Measurements from ENCODE around the gene OCA2.

The OCA2 gene

GRCh38 chr15:28118531-28118930 is 19.4 kb upstream of the OCA2 start:
- no peak for DNase-seq

DNA sequence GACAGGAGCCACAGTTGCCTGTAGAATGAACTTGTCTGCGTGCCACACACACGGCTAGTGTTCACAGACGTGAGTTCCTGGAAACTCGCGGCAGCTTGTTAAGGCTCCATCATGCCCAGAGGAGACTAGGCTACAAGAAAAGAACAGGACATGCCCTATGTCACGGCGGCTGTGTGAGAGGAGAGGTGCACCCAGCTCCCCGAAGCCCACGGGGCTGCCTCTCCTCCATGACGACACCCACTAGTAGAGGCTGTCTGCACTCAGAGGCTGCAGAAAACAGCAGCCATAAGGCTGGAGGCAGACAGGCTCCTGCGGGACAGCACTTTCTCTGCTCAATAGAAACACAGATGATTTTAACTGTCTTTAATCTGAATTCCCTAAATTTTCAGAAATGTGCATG is 19.0 kb upstream of the OCA2 start:
- DNase-seq, result no peak

DNA sequence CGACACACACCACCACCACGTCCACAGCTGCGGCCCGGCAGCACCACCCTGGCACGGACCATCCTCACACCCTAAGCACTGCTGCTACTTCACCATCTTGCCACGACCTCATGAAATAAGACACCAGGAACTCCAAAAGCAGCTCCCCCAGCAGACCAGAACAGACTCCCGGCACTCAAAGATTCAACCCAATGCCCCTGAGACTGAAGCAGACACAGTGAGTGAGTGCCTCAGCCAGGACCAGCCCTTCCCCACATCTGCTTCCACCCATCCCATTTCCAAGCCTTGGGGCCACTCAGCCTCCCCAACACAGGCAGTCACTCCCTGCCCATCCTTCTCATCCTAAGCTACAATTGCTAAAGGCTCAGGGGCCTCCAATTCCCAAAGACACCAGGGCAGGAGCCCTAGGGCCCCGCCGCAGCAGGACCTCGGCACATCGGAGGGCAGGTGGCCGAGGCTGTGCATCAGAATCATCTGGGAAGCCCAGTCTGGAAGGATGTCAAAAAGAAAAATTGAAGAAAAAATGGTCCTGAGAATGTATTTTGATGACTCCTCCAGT is 18.4 kb upstream of the OCA2 start:
- DNase-seq, result no peak

DNA sequence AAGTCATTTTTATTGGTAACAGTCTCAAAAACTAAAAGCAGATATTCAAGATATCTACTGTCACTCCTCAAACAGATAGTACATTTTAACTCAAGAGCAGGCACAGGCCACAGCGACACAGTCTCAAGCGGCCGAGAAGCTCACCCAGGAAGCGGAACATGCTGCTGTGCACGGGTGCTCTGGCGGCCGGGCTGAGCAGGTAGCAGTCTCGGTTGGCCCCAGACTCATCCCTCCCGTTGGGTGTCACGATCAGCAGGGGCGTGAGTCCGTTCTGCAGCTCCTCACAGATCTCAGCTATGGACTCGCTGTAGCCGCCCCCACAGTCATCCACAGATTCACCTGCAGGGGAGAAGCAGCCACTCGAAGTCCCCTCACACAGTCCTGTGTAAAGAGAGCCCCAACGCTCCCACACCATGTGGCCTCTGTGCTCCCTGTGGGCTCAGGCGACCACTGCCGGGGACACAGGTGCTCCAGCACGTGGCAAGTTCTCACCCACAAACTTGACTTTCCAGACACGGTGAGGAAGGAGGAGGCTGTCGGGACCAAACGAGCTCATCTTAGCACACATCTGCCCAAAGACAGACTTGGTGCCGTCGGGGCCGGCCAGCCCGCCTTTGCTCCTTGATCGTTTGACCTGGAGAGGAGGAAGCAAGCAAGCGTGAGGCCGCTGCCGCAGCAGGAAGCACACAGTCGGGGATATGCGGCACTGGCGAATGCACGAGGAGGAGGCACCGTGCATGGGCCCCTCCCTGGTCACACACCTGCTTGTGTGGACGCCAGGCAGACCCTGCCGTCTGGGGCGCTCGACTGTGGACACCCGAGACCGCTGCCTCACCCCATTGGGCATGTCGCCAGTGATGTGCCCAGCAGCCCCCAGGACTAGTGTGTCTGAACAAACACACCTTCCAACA is 17.7 kb upstream of the OCA2 start:
- DNase-seq, result no peak

GRCh38 chr15:28115871-28116270 is 16.8 kb upstream of the OCA2 start:
- DNase-seq, result no peak

- DNase-seq, result no peak
These were observed 15.9 kb upstream of the OCA2 start for GRCh38 chr15:28114721-28115622.

DNA sequence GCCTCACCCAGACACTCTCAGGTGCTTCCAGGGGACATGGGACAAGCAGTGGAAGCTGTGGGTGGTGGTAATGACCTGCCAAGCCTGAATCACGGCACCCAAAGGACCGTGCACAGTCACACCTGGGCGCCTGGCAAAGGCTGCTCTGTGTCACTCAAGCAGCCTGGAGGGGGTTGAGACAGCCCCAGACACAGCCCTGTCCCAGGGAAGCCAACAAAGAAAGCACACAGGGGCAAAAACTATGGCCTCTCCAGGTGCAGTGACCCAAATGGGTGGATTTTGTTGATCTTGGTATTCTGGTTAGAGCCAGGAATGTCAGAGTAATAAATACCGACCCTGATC is 15.0 kb upstream of the OCA2 start:
- no peak for DNase-seq

DNA sequence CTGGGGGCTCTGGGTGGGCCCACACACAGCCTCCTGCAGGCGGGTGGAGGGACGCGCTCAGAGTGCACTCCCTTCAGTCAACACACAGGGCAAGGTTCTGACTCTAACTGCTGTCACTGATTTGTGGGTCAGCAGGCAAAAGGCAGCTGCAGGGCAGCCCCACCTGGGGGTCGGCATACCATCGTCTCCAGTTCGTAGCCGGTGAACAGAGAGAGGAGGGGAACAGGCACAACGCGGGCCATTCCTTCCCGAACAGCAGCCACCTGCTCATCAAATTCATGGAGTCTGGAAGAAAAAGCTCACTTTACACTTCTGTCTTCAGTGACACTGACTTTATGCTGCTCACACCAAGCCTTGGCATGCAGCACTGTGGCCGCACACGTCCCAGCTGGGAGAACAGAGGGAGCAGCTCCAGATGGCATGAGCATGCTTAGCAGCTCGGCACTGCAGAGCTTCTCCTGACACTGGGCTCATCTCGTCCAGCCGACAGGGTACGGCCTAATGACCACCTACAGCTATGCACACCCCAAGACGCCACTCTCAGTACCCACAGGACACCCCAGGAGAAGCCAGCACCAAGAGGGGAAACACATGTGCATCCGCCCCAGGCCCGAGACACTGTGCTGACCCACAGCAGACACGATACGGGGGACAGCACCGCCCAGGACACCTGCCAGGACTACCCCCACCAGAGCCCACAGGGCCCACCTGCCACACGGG is 14.4 kb upstream of the OCA2 start:
- DNase-seq, result peak in 1 of 14 donors; percentile 65

- DNase-seq, result no peak
These were observed 13.8 kb upstream of the OCA2 start for GRCh38 chr15:28112962-28113361.

DNA sequence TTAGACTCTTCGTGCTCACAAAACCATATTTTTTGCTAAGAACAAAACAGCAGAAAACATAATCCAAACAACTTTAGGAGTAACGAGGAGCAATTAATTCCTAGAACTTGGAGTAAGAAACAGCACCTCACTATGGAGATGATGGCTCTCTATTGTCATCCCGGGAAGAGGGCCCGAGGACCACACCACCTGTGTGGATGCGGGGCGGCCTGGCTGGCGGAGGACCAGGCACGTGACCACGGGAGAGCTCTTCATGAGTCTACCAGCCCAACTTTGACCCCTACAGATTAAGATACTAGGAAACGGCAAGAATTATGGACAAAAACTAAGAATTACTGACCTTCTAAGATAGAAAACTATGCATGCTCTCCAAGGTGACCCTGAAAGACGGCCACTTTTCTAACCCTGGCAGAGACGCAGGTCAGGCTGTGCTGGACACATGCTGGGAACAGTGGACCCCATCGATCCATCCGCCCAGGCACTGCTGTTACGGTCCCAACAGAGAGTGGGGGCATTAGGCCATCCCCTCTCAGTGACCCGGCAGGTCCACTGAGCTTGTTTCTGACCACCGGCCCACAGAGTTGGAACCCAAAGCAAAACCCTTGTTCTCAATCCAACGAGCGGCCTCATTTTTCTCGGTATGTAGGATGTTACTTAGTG is 13.1 kb upstream of the OCA2 start:
- DNase-seq, result no peak

DNA sequence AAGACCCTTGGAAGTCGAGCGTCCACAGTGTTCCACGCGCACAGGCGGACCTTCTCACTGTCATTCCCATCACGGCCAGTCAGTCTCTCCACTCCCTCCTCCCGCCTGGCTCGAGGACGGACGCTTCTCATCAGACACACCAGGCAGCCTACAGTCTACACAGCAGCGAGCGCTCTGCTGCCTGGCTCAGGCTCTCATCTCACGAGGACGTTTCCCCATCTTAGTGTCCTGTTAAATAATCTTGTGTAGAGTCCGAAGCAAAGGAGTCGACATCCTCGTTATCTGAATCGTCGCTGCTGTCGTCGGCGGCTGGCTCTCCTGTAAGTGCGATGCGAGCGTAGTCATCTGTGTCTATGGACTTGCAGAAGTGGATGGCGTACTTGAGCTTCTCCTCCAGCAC is 12.4 kb upstream of the OCA2 start:
- no peak for DNase-seq

GRCh38 chr15:28110481-28110881 is 11.4 kb upstream of the OCA2 start:
- DNase-seq, result peak in 1 of 14 donors; percentile 71

DNA sequence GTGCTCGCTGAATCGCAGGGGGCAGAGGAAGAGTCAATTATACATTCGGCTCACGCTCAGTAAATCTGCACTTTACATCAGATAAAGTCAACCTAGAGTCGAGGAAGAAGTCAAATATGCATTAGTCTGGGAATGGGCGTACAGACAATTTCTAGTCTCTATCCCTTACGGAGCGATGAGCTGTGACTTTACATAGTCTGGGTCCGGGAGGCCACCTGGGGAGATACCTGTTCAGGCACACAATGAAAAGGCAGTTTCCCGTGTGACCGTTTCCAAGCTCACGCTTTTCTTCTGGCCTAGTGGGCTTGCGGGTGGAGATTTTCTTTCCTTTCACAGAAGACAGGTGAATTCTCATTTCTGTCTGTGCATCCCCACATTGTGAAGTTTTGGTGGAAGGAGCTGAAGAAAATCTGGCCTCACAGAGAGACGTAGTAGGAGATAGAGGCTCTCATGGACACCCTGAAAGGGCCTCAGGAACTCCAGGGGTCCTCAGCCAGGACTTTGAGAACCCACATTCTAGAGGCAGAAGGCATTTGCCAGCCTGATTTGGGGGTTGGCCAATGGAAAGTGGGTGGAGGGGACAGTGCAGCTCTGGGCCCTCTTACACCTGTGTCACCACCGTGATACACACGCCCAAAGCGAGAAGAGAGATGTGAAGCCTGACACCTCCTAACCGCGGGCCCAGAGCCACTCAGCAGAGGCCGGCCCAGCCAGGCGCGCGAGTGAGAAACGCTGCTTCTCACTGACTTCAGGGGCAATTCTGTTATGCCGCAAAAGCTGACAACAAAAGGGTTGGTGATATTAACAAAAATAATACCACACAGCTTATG is 10.7 kb upstream of the OCA2 start:
- no peak for DNase-seq

DNA sequence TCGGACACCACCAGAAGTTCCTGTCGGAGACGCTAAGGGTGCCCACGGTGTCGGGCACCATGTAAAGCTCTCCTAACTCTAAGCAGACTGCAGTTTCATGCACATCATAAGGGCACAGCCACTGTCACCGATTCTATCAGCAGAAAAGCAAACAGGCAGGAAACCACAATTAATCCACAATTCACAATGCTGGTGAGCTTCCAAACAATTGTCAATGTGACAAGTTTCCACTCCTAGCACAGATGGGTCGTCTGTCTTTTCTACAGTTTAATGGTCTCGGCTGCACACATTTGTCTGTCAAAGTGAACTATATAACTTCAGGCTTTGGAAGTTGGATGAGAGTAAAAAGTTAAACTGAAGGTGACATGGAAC is 8.8 kb upstream of the OCA2 start:
- DNase-seq, result no peak

- DNase-seq, result no peak
These were observed 8.2 kb upstream of the OCA2 start for GRCh38 chr15:28107111-28107903.

GRCh38 chr15:28106294-28107110 is 7.4 kb upstream of the OCA2 start:
- DNase-seq, result no peak

- DNase-seq, result no peak
These were observed 6.7 kb upstream of the OCA2 start for GRCh38 chr15:28105793-28106192.

GRCh38 chr15:28105224-28105791 is 6.2 kb upstream of the OCA2 start:
- no peak for DNase-seq

GRCh38 chr15:28104326-28104725 is 5.2 kb upstream of the OCA2 start:
- no peak for DNase-seq
